PC-9 (cell line): ENCODE results near the gene CCDC68. TPM values are rescaled to one million over a fixed set of nuclear protein-coding genes. Genes with fewer than 3 reads are reported as not detected.

Experiments used
- BruUV-seq: library from RNA; stranded (reverse); fragments of 400-500 nt; replicated peaks from 2 replicates; lab custom pipeline; 2021; lab: Mats Ljungman, UMichigan
- CTCF ChIA-PET: fragments of 300-600 bp; sonication (Branson Sonifier 250); formaldehyde crosslinking; loops from one replicate; lab custom pipeline; 2022; ENCODE audit warnings: antibody characterized with exemption; lab: Charles Lee
- POLR2A ChIA-PET: fragments of 300-600 bp; sonication (Branson Sonifier 250); formaldehyde crosslinking; loops from one replicate; lab custom pipeline; 2022; ENCODE audit warnings: antibody characterized with exemption; ENCODE audit not compliant: unreplicated experiment; lab: Charles Lee
- DNase-seq, 2 experiments: peaks; one replicate each; pipeline versions ENCODE4 v3.0.0 to v3.0.0-alpha.2; 2015 to 2022; ENCODE audit warnings: mixed read lengths in 1 of 2
- H2AFZ ChIP-seq: fragments of 200-600 bp; sonication (generic); 2 replicates; pipeline ENCODE4 v1.8.1; 2017; ENCODE audit warnings: antibody characterized with exemption
- H3F3A ChIP-seq: fragments of 200-600 bp; sonication (generic); 2 replicates; pipeline ENCODE4 v1.8.1; 2017; ENCODE audit warnings: antibody characterized with exemption, mild to moderate bottlenecking, low read depth; ENCODE audit not compliant: insufficient read depth
- H3K27ac ChIP-seq: fragments of 200-600 bp; sonication (generic); 2 replicates; pipeline ENCODE4 v1.6.1; 2016; ENCODE audit warnings: mixed run types
- H3K27me3 ChIP-seq: fragments of 200-600 bp; sonication (generic); 2 replicates; pipeline ENCODE4 v1.6.1; 2016; ENCODE audit warnings: low read depth, mixed run types; ENCODE audit not compliant: insufficient read depth
- H3K36me3 ChIP-seq: fragments of 200-600 bp; sonication (generic); 2 replicates; pipeline ENCODE4 v1.6.1; 2016; ENCODE audit warnings: low read depth, mixed run types
- H3K4me1 ChIP-seq: fragments of 200-600 bp; sonication (generic); replicated peaks from 2 replicates; pipeline ENCODE4 v1.6.1; 2016; ENCODE audit warnings: mixed run types; ENCODE audit not compliant: insufficient read depth
- H3K4me2 ChIP-seq: fragments of 200-600 bp; sonication (generic); 2 replicates; pipeline ENCODE4 v1.6.1; 2017; ENCODE audit warnings: mixed run types
- H3K4me3 ChIP-seq: fragments of 200-600 bp; sonication (generic); 2 replicates; pipeline ENCODE4 v1.6.1; 2016; ENCODE audit warnings: mixed run types
- H3K79me2 ChIP-seq: fragments of 200-600 bp; sonication (generic); 2 replicates; pipeline ENCODE4 v1.6.1; 2017; ENCODE audit warnings: low read depth, mixed run types
- H3K9me2 ChIP-seq: fragments of 200-600 bp; sonication (generic); 2 replicates; pipeline ENCODE4 v1.8.1; 2017; ENCODE audit warnings: mild to moderate bottlenecking; ENCODE audit not compliant: insufficient read depth
- H3K9me3 ChIP-seq: fragments of 200-600 bp; sonication (generic); 2 replicates; pipeline ENCODE4 v1.8.1; 2016; ENCODE audit warnings: low read depth; ENCODE audit not compliant: insufficient read depth
- H4K20me1 ChIP-seq: fragments of 200-600 bp; sonication (generic); 2 replicates; pipeline ENCODE4 v1.8.1; 2017; ENCODE audit not compliant: insufficient read depth
- CTCF ChIP-seq: fragments of 200-600 bp; sonication (generic); conservative IDR thresholded peaks from 2 replicates; pipeline ENCODE4 v1.6.1; 2017; ENCODE audit warnings: mixed run types, antibody characterized with exemption, mild to moderate bottlenecking, moderate library complexity
- EZH2 ChIP-seq: fragments of 200-600 bp; sonication (generic); IDR thresholded peaks from 2 replicates; pipeline ENCODE4 v1.8.0; 2017; ENCODE audit warnings: antibody characterized with exemption, low read depth
- intact Hi-C: fragments of 100-400 bp; cut with micrococcal nuclease; formaldehyde crosslinking; loops from one replicate; pipeline ENCODE4 v1.10.0; 2022; ENCODE audit not compliant: unreplicated experiment
- total RNA-seq: library from RNA; stranded (reverse); gene quantifications from 2 replicates; pipeline ENCODE4 v1.2.3, GENCODE V29; 2021

The CCDC68 gene
- total RNA-seq, 1 experiment from 2014 or later, result 2.9 TPM

- intact Hi-C loops, result no loop called here
- H3K27me3 ChIP-seq, result no peaks in the 10 kb centered on the region
- no peaks in the 10 kb centered on the region for H4K20me1 ChIP-seq
- H3F3A ChIP-seq, result no peaks in the 10 kb centered on the region
- H3K79me2 ChIP-seq, result peaks cover 22% of the 10 kb centered on the region
- no TSS peak for BruUV-seq
- H3K4me3 ChIP-seq, result no peak overlapping the region
- no peak for TF ChIP-seq EZH2
- no peak for TF ChIP-seq CTCF
- peaks cover 7% of the 10 kb centered on the region; the same call in 1 of the 2 replicates for H3K36me3 ChIP-seq
- no peak overlapping the region for H3K4me2 ChIP-seq
- H3K9me3 ChIP-seq, result no peaks in the 10 kb centered on the region
- no peaks in the 10 kb centered on the region for H3K9me2 ChIP-seq
- H3K4me1 ChIP-seq, result no peaks in the 10 kb centered on the region
- POLR2A ChIA-PET, result no interaction called here
- H2AFZ ChIP-seq, result no peak overlapping the region
- CTCF ChIA-PET, result no interaction called here
- no peak for DNase-seq
- no peak overlapping the region for H3K27ac ChIP-seq
These were observed 92.1 kb downstream of the CCDC68 start for GRCh38 chr18:54867131-54867530.

GRCh38 chr18:54860941-54861340 is 98.3 kb downstream of the CCDC68 start:
- Histone ChIP-seq H3K9me3 (0 out of 2 replicates have a peak, but pooled peaks cover 6% of the 10 kb centered on the region), H3K79me2 (peaks cover 27% of the 10 kb centered on the region), H3K4me1 (no peaks in the 10 kb centered on the region), H4K20me1 (no peaks in the 10 kb centered on the region), H3K36me3 (no peaks in the 10 kb centered on the region; the same call in none of the 2 replicates), H2AFZ (no peak overlapping the region), H3K27me3 (no peaks in the 10 kb centered on the region), H3K4me3 (no peak overlapping the region), H3F3A (no peaks in the 10 kb centered on the region), H3K9me2 (no peaks in the 10 kb centered on the region), H3K4me2 (no peak overlapping the region), H3K27ac (no peak overlapping the region)
- POLR2A ChIA-PET, result no interaction called here
- no peak for TF ChIP-seq EZH2
- no peak for TF ChIP-seq CTCF
- BruUV-seq, result no TSS peak
- intact Hi-C loops, result no loop called here
- CTCF ChIA-PET, result no interaction called here
- no peak for DNase-seq

- intact Hi-C loops, result no loop called here
- Histone ChIP-seq H3K4me1 (no peaks in the 10 kb centered on the region), H3K79me2 (peaks cover 27% of the 10 kb centered on the region)
These were observed 99.4 kb downstream of the CCDC68 start for GRCh38 chr18:54859667-54860421.

More at GRCh38 chr18:54859667-54860421, 99.4 kb downstream of the CCDC68 start:
- no peaks in the 10 kb centered on the region for H3F3A ChIP-seq
- TF ChIP-seq CTCF (no peak), EZH2 (no peak)
- no peak overlapping the region for H3K27ac ChIP-seq
- no peaks in the 10 kb centered on the region; the same call in 1 of the 2 replicates for H3K36me3 ChIP-seq
- ChIA-PET POLR2A (no interaction called here), CTCF (no interaction called here)
- 0 out of 2 replicates have a peak, but pooled peaks cover 6% of the 10 kb centered on the region for H3K9me3 ChIP-seq
- no peaks in the 10 kb centered on the region for H4K20me1 ChIP-seq
- BruUV-seq, result no TSS peak
- H3K27me3 ChIP-seq, result no peaks in the 10 kb centered on the region
- no peak overlapping the region for H3K4me2 ChIP-seq
- H3K9me2 ChIP-seq, result no peaks in the 10 kb centered on the region
- no peak for DNase-seq
- no peak overlapping the region for H3K4me3 ChIP-seq
- no peak overlapping the region for H2AFZ ChIP-seq
